SK-N-SH treated with all-trans-retinoic acid at 6 μM for 48 hours (cell line): Measurements from ENCODE around the gene NADK.

Source experiments
- ATAC-seq: fragments of 200-7000 bp; cut with Tn5 transposase; 3 replicates; pipeline ENCODE4 v1.9.1; 2020; ENCODE audit warnings: mild to moderate bottlenecking, moderate library complexity
- ARNTL ChIP-seq: fragments of 450-650 bp; formaldehyde crosslinking; IDR thresholded peaks from 2 replicates; pipeline ENCODE4 v1.5.0; 2020; ENCODE audit warnings: low read depth, mild to moderate bottlenecking, moderate library complexity, borderline replicate concordance
- BACH2 ChIP-seq: fragments of 250-450 bp; sonication (Bioruptor Pico); IDR thresholded peaks from 2 replicates; pipeline ENCODE4 v1.9.0; 2021; ENCODE audit warnings: mild to moderate bottlenecking, borderline replicate concordance
- CREB5 ChIP-seq: fragments of 250-450 bp; sonication (Bioruptor Pico); IDR thresholded peaks from 2 replicates; pipeline ENCODE4 v1.5.1; 2020; ENCODE audit warnings: low read depth, mild to moderate bottlenecking, moderate library complexity
- CSDC2 ChIP-seq: fragments of 250-450 bp; sonication (Bioruptor Pico); IDR thresholded peaks from 2 replicates; pipeline ENCODE4 v1.5.0; 2020; ENCODE audit warnings: mild to moderate bottlenecking, moderate library complexity
- CSRNP3 ChIP-seq: fragments of 250-450 bp; sonication (Bioruptor Pico); IDR thresholded peaks from 2 replicates; pipeline ENCODE4 v1.5.1; 2021; ENCODE audit warnings: mild to moderate bottlenecking, moderate library complexity
- ESRRG ChIP-seq: fragments of 250-450 bp; sonication (Bioruptor Pico); IDR thresholded peaks from 2 replicates; pipeline ENCODE4 v1.6.1; 2021; ENCODE audit warnings: mild to moderate bottlenecking
- GLIS3 ChIP-seq: fragments of 250-450 bp; sonication (Bioruptor Pico); IDR thresholded peaks from 2 replicates; pipeline ENCODE4 v1.5.0; 2020; ENCODE audit warnings: mild to moderate bottlenecking, moderate library complexity
- ISL1 ChIP-seq: fragments of 250-450 bp; sonication (Bioruptor Pico); IDR thresholded peaks from 2 replicates; pipeline ENCODE4 v2.1.2; 2022; ENCODE audit warnings: mild to moderate bottlenecking, moderate library complexity
- OSR1 ChIP-seq: fragments of 250-450 bp; sonication (Bioruptor Pico); IDR thresholded peaks from 2 replicates; pipeline ENCODE4 v1.8.0; 2022; ENCODE audit warnings: moderate library complexity, mild to moderate bottlenecking, inconsistent platforms
- POU6F1 ChIP-seq: fragments of 250-450 bp; sonication (Bioruptor Pico); IDR thresholded peaks from 2 replicates; pipeline ENCODE4 v1.8.0; 2021; ENCODE audit warnings: low read depth, mild to moderate bottlenecking, moderate library complexity, borderline replicate concordance
- PPARA ChIP-seq: fragments of 250-450 bp; sonication (Bioruptor Pico); IDR thresholded peaks from 2 replicates; pipeline ENCODE4 v1.5.0; 2020; ENCODE audit warnings: mild to moderate bottlenecking, borderline replicate concordance
- RARB ChIP-seq: fragments of 250-450 bp; sonication (Bioruptor Pico); IDR thresholded peaks from 2 replicates; pipeline ENCODE4 v1.8.0; 2021; ENCODE audit warnings: mild to moderate bottlenecking, moderate library complexity
- TCF4 ChIP-seq: fragments of 250-450 bp; sonication (Bioruptor Pico); IDR thresholded peaks from 2 replicates; pipeline ENCODE4 v1.8.0; 2021; ENCODE audit warnings: mild to moderate bottlenecking, moderate library complexity, borderline replicate concordance
- TOX ChIP-seq: fragments of 250-450 bp; sonication (Bioruptor Pico); IDR thresholded peaks from 2 replicates; pipeline ENCODE4 v1.8.0; 2021; ENCODE audit warnings: mild to moderate bottlenecking, moderate library complexity, borderline replicate concordance
- TSHZ2 ChIP-seq: fragments of 250-450 bp; sonication (Bioruptor Pico); IDR thresholded peaks from 2 replicates; pipeline ENCODE4 v1.5.0; 2020; ENCODE audit warnings: mild to moderate bottlenecking, moderate library complexity
- ZC3H10 ChIP-seq: fragments of 250-450 bp; sonication (Bioruptor Pico); IDR thresholded peaks from 2 replicates; pipeline ENCODE4 v1.5.1; 2021; ENCODE audit warnings: mild to moderate bottlenecking, moderate library complexity
- ZFP3 ChIP-seq: fragments of 250-450 bp; sonication (Bioruptor Pico); IDR thresholded peaks from 2 replicates; pipeline ENCODE4 v1.5.0; 2020; ENCODE audit warnings: mild to moderate bottlenecking, moderate library complexity
- ZFP30 ChIP-seq: fragments of 450-650 bp; formaldehyde crosslinking; IDR thresholded peaks from 2 replicates; pipeline ENCODE4 v1.5.0; 2022; ENCODE audit warnings: mild to moderate bottlenecking, moderate library complexity
- ZNF565 ChIP-seq: fragments of 450-650 bp; formaldehyde crosslinking; conservative IDR thresholded peaks from 2 replicates; pipeline ENCODE4 v1.5.0; 2020; ENCODE audit warnings: low read depth, mild to moderate bottlenecking, moderate library complexity
- ZNF70 ChIP-seq: fragments of 450-650 bp; formaldehyde crosslinking; IDR thresholded peaks from 2 replicates; pipeline ENCODE4 v1.5.0; 2020; ENCODE audit warnings: mild to moderate bottlenecking, moderate library complexity
- ZNF8 ChIP-seq: fragments of 450-650 bp; formaldehyde crosslinking; IDR thresholded peaks from 2 replicates; pipeline ENCODE4 v1.5.0; 2020; ENCODE audit warnings: mild to moderate bottlenecking, moderate library complexity
- TF ChIP-seq, protein P1 (sequence below): fragments of 250-450 bp; sonication (Bioruptor Pico); IDR thresholded peaks from 2 replicates; pipeline ENCODE4 v1.8.0; 2020; ENCODE audit warnings: mild to moderate bottlenecking, moderate library complexity, borderline replicate concordance

NADK gene

GRCh38 chr1:1761504-1762376 lies 16.5 kb downstream of the NADK start:
- ATAC-seq = no peak
- TF ChIP-seq ARNTL (CRISPR knock-in tag) (no peak), ZNF70 (CRISPR knock-in tag) (no peak), BACH2 (CRISPR knock-in tag) (no peak), ESRRG (CRISPR knock-in tag) (no peak), ZC3H10 (no peak), TOX (no peak), CSRNP3 (CRISPR knock-in tag) (no peak), ZNF565 (CRISPR knock-in tag) (no peak), TCF4 (CRISPR knock-in tag) (no peak), ISL1 (CRISPR knock-in tag) (no peak), ZFP3 (CRISPR knock-in tag) (no peak), ZFP30 (CRISPR knock-in tag) (no peak), TSHZ2 (CRISPR knock-in tag) (no peak), OSR1 (no peak), CREB5 (CRISPR knock-in tag) (no peak)
- TF ChIP-seq, protein P1, sequence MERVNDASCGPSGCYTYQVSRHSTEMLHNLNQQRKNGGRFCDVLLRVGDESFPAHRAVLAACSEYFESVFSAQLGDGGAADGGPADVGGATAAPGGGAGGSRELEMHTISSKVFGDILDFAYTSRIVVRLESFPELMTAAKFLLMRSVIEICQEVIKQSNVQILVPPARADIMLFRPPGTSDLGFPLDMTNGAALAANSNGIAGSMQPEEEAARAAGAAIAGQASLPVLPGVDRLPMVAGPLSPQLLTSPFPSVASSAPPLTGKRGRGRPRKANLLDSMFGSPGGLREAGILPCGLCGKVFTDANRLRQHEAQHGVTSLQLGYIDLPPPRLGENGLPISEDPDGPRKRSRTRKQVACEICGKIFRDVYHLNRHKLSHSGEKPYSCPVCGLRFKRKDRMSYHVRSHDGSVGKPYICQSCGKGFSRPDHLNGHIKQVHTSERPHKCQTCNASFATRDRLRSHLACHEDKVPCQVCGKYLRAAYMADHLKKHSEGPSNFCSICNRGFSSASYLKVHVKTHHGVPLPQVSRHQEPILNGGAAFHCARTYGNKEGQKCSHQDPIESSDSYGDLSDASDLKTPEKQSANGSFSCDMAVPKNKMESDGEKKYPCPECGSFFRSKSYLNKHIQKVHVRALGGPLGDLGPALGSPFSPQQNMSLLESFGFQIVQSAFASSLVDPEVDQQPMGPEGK = no peak
- TF ChIP-seq, all 23 proteins: peak for 0

GRCh38 chr1:1760715-1761114 lies 17.6 kb downstream of the NADK start:
- TF ChIP-seq CSDC2 (CRISPR knock-in tag) (no peak), PPARA (CRISPR knock-in tag) (no peak), ZNF70 (CRISPR knock-in tag) (no peak), GLIS3 (no peak)
- ATAC-seq = no peak

DNA sequence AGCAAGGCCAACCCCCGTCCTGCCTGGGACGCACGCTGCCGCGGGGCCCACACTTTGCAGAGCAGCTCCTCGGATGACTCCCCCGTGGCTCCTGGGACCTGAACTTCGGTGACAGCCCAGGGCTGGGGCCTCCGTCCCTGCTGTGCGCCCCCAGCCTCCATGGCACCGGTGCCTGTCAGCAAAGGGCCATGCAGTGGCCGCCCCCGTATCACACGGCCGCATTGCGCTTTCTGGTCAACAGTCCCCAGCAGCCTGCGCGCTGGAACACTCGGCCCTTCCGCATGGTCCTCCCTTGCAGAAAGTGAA lies 18.0 kb downstream of the NADK start:
- no peak for ATAC-seq
- no peak for TF ChIP-seq OSR1
- no peak for TF ChIP-seq ZNF8
- TF ChIP-seq ISL1 (CRISPR knock-in tag) = no peak
- TF ChIP-seq RARB (CRISPR knock-in tag) = no peak
- no peak for TF ChIP-seq TOX
- no peak for TF ChIP-seq BACH2 (CRISPR knock-in tag)
- no peak for TF ChIP-seq POU6F1
- no peak for TF ChIP-seq CSRNP3 (CRISPR knock-in tag)
- no peak for TF ChIP-seq ZFP30 (CRISPR knock-in tag)
- TF ChIP-seq ZC3H10 = no peak
- TF ChIP-seq, protein P1 = no peak
- no peak for TF ChIP-seq TSHZ2 (CRISPR knock-in tag)
